Endometrial microvascular endothelial cells (primary cell): ENCODE results near the gene GRAMD1A. TPM values are rescaled to one million over a fixed set of nuclear protein-coding genes. Genes with fewer than 3 reads are reported as not detected.

Source experiments
- in situ Hi-C: cut with HindIII; loops from 2 replicates; pipeline ENCODE4 v1.10.0; 2017; ENCODE audit warnings: low sequenced_read_pairs, low pct_unique_long_range_greater_than_20kb; ENCODE audit errors: inconsistent ontology term
- total RNA-seq: library from RNA; depleted of rRNA; stranded (reverse); fragments of >200 nt; gene quantifications from one replicate; pipeline ENCODE4 v1.2.3, GENCODE V29; 2015; ENCODE audit errors: inconsistent ontology term

The GRAMD1A gene
- total RNA-seq, 1 donor from 2014 or later: 52.4 TPM

GRCh38 chr19:35029737-35030256 lies 29.7 kb downstream of the GRAMD1A start:
- in situ Hi-C loops: loop anchor here (10.0 kb wide), 1 partner anchor 55 kb away; no protein-coding TSS in a partner anchor

GRCh38 chr19:35030257-35031071 lies 30.3 kb downstream of the GRAMD1A start, which contains the start of gene SCN1B:
SCN1B (plus strand) TSS chr19:35030470; CDS start chr19:35030821, 351 bp downstream.
- in situ Hi-C loops: no loop called here

GRCh38 chr19:35031072-35031881 lies 31.2 kb downstream of the GRAMD1A start:
- in situ Hi-C loops: no loop called here

- in situ Hi-C loops: no loop called here
Observed at GRCh38 chr19:35032356-35032865, 32.3 kb downstream of the GRAMD1A start.

GRCh38 chr19:35033067-35034004 lies 33.2 kb downstream of the GRAMD1A start:
- in situ Hi-C loops: no loop called here

GRCh38 chr19:35034005-35034502 lies 33.9 kb downstream of the GRAMD1A start:
- in situ Hi-C loops: no loop called here

- in situ Hi-C loops: no loop called here
Observed at GRCh38 chr19:35034588-35035382, 34.7 kb downstream of the GRAMD1A start.

- in situ Hi-C loops: no loop called here
Observed at GRCh38 chr19:35037716-35038622, 37.8 kb downstream of the GRAMD1A start.

GRCh38 chr19:35038623-35039512 lies 38.7 kb downstream of the GRAMD1A start:
- in situ Hi-C loops: no loop called here

GRCh38 chr19:35039881-35040825 lies 40.0 kb downstream of the GRAMD1A start:
- in situ Hi-C loops: no loop called here

GRCh38 chr19:35040826-35041547 lies 40.9 kb downstream of the GRAMD1A start:
- in situ Hi-C loops: no loop called here

- in situ Hi-C loops: no loop called here
Observed at GRCh38 chr19:35041548-35042055, 41.5 kb downstream of the GRAMD1A start, which contains the start of gene HPN. HPN (plus strand) TSS chr19:35041721; CDS start chr19:35042507, 786 bp downstream.

GRCh38 chr19:35042056-35042730 lies 42.1 kb downstream of the GRAMD1A start:
- in situ Hi-C loops: no loop called here
